Right renal pelvis (tissue), 4 donors: Measurements from ENCODE around the gene ZNF446. TPM values are rescaled to one million over a fixed set of nuclear protein-coding genes. Genes with fewer than 3 reads are reported as not detected.
A peak's percentile ranks its signal among the peaks of the same experiment; 100 is the strongest.
"Not testable (repeated sequence)": the region's sequence is repeated elsewhere in the genome, so short reads cannot be mapped to it uniquely, and the experiment has no call there.

Experiments
- DNase-seq, 4 donors: peaks; one replicate each; pipeline ENCODE4 v3.0.0-alpha.2; 2013; ENCODE audit warnings: low read depth in 4 of 4, low spot score in 3 of 4, missing footprints in 1 of 4
- polyA plus RNA-seq, 4 donors: library from polyadenylated mRNA; unstranded; fragments of 120-200 nt; gene quantifications; one replicate each; pipeline ENCODE4 v1.2.1, GENCODE V29; 2013; ENCODE audit not compliant: insufficient read length in 4 of 4

ZNF446 gene
- polyA plus RNA-seq: 10 to 100 TPM; 14.4 to 19.0 (median 15.5) TPM

DNA sequence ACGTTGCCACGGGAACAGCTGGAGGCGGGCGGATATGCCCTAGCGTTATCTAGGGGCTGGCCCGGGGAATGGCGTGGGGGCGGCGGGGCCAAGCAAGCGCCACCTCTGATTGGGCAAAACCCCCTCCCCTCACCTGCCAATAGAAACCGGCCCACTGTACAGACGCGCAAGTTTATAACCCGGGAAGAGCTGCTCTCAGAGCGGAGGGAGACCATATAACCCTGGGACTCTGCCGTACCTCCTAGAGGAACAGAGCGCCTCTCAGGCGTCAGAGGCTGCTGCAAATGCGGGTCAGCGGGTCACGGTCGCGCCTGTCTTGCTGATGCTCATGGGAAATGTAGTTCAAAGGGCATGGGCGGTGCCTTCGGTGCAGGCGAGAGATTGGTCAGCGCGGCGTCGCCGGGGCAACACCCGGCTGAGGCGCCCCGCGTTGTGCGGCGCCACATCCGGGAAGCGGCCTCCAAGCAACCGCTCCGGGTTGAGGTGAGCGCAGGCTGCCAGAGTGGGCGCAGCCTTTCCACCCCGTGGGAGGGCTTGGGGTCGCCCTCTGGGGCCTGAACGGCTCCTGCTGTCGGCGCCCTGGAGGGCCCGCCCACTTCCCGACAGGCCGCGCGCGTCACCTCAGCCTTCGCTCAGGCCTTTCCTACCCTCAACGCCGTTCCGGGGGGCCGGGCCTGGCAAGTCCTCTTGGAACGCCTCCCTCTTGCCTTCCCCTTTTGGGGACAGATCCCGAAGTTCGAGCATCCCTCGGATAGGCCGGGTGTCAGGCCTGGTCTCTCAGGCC lies at the start of gene ZNF446:
Gene ZNF446 (plus strand): TSS at position 639 of the 784 bp plus-strand sequence. CDS start 867 bp downstream, outside the sequence.
- peak; percentile 92 to 99 (median 96) for DNase-seq

DNA sequence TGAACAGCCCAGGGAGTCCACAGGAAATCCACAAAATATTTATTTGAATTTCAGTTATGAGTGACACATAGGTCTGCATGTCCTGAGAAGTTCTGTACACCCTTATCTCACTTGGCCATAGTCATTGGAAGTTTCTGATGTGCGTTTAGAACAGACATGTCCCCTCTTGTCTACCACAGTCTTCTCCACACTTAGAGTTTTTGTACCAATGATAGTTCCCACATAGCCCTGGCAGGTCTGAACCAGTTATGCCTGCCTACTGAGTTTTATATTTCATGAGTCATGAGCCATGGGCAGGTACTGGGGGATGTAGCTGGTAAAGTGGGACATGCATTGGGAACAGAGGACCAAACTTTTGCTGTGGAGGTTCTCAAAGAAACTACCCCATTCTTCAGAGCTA lies 47.5 kb upstream of the ZNF446 start:
- DNase-seq: no peak

DNA sequence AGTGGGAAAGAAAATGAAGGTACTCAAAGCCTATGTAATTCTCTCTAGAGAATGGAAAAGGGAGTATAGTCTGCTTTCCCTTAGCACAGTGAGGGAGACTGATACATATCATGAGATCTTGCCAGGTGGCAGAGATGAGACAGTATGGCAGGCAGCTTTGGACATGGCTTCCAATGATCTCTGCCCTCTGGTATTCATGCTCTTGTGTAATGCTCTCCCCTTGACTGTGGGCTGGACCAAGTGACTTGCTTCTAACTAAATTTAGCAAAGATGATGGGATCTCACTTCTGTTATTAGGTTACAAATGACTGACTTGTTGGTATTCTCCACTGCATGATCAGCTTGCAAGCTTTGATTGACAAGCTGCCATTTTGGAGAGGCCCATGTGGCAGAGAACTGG lies 46.4 kb upstream of the ZNF446 start:
- DNase-seq: no peak

- DNase-seq: no peak
These were observed 41.9 kb upstream of the ZNF446 start for GRCh38 chr19:58434217-58434616.

- DNase-seq: peak; percentile 98 to 99 (median 99)
These were observed 36.3 kb upstream of the ZNF446 start, which contains the start of gene ZNF132 for GRCh38 chr19:58439576-58440554. ZNF132 (minus strand) TSS chr19:58440153; CDS start chr19:58439821, 332 bp downstream.

GRCh38 chr19:58440556-58440955 lies 35.6 kb upstream of the ZNF446 start:
- DNase-seq: no peak

DNA sequence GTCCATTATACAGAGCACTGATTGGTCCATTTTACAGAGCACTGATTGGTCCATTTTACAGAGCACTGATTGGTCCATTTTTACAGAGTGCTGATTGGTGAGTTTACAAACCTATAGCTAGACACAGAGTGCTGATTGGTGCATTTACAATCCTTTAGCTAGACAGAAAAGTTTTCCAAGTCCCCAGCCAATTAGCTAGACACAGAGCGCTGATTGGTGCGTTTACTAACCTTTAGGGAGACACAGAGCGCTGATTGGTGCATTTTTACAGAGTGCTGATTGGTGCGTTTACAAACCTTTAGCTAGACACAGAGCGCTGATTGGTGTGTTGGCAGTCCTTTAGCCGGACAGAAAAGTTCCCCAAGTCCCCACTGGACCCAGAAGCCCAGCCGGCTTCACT lies 33.2 kb upstream of the ZNF446 start:
- not testable (repeated sequence) for DNase-seq

DNA sequence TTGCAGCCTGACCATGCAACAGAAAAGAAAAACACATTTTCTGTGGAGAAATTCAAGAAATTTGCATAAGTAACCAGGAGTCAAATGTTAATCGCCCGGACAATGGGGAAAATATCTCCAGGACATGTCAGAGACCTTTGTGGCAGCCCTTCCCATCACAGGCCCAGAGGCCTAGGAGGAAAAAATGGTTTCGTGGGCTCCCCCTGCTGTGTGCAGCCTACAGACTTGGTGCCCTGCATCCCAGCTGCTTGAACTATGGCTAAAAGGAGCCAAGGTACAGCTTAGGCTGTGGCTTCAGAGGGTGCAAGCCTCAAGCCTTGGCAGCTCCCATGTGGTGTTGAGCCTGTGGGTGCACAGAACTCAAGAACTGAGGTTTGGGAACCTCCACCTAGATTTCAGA lies 27.3 kb upstream of the ZNF446 start:
- DNase-seq: not testable (repeated sequence)

GRCh38 chr19:58449980-58450379 lies 26.2 kb upstream of the ZNF446 start:
- DNase-seq: not testable (repeated sequence)

DNA sequence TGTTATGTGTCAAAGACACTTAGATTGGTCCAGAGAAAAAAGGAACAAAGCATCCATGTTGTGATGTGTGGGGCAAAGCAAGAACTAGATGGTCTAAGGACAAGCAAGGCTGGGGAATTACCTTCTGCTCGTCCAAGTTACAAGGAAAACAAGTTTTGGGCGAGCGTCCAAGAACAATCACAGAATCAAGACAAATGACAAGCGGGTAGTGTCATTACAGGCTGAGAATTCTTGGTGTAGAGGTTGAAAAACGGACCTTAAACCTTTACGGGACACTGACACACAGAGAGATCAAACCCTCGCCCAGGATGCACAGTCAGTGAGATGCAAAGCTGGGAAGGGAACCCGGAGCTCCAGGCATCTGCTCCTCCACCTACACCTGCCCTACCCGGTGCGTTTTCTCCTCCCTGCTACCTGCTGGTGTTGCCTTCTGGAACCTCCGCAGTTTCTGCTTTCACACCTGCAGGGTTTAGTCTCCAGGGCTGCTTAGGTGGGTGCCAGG lies 25.2 kb upstream of the ZNF446 start:
- no peak for DNase-seq

- DNase-seq: peak; percentile 90 to 95 (median 94)
These were observed 24.6 kb upstream of the ZNF446 start, which contains the start of gene ZNF324B for GRCh38 chr19:58451358-58452101. ZNF324B (plus strand) TSS chr19:58451622; CDS start chr19:58453702, 2,080 bp downstream.

GRCh38 chr19:58453743-58454142 lies 22.4 kb upstream of the ZNF446 start:
- no peak for DNase-seq

GRCh38 chr19:58455306-58455705 lies 20.8 kb upstream of the ZNF446 start:
- no peak for DNase-seq

- DNase-seq: no peak
These were observed 20.0 kb upstream of the ZNF446 start for GRCh38 chr19:58456111-58456510.

GRCh38 chr19:58460039-58460438 lies 16.1 kb upstream of the ZNF446 start:
- DNase-seq: no peak

DNA sequence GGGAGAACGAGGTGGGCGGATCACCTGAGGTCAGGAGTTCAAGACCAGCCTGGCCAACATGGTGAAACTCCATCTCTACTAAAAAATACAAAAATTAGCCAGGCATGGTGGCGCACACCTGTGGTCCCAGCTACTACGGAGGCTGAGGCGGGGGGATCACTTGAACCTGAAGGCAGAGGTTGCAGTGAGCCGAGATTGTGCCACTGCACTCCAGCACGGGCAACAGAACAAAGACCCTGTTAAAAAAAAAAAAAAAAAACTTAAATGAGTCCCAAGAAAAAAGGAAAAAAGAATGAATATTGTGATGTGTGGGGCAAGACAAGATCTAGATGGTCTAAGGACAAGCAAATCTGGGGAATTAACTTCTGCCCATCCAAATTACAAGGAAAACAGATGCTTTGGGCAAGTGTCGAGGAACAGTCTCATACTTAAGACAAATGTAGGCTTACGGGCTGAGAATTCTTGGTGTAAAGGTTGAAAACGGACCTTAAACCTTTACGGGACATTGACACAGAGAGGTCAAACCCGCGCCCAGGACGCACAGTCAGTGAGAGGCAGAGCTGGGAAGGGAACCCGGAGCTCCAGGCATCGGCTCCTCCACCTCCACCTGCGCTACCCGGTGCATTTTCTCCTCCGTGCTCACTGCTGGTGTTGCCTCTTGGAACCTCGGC lies 9.9 kb upstream of the ZNF446 start:
- no peak for DNase-seq

DNA sequence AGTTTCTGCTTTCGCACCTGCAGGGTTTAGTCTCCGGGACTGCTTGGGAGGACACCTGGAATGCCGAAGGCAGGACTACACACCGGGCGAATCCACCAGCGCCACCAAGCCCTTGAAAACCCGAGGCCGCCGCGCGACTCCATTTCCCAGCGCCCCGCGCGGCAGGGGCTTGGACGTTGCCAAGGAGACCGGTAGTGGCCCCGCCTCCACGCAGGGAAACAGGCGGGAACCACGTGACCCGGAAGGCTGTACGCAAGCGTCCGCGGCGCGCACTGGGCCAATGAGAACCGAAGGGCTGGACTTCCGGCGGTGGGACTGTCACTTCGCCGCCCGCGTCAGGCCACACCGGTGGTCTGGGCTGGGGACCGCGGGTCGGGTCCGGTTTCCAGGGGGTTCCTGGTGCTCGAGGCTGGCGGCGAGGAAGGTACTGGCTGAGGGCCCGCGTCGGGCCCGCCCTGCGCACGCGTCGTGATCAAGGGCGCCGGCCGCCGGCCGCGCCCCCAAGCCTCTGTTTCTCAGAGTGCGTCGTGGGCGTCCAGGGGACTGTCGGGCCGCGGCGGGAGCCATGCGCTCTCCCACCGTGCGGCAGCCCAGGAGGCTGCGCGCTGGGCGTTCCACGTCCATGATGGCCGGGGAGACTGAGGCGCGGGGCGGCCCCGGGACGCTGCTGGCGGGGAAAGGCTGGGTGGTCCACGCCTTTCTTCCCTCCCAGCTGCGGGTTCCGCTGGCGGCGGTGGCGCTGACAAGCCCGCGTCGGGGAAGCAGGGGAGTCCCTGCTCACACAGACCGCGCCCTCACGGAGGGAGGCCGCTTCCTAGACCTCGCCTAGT lies 9.2 kb upstream of the ZNF446 start, which contains the start of gene ZNF324:
Gene ZNF324 (plus strand): TSS at position 321 of the 830 bp plus-strand sequence. CDS start 2,106 bp downstream, outside the sequence.
- DNase-seq: peak; percentile 94 to 97 (median 96)

GRCh38 chr19:58468216-58468839 lies 7.8 kb upstream of the ZNF446 start:
- DNase-seq: no peak
